Chondrocyte (in vitro differentiated cells): Measurements from ENCODE around the gene GGT5. TPM values are rescaled to one million over a fixed set of nuclear protein-coding genes. Genes with fewer than 3 reads are reported as not detected.
"Not testable (repeated sequence)": the region's sequence is repeated elsewhere in the genome, so short reads cannot be mapped to it uniquely, and the experiment has no call there.

ENCODE experiments used
- DNase-seq: peaks from one replicate; pipeline ENCODE4 v3.0.0; 2021; ENCODE audit warnings: mixed read lengths, low spot score
- H3K27ac Mint-ChIP-seq: one replicate; pipeline ENCODE4 v1.8.0; 2021; ENCODE audit warnings: mild to moderate bottlenecking, moderate library complexity, mixed read lengths; ENCODE audit not compliant: unreplicated experiment
- H3K27me3 Mint-ChIP-seq: 2 replicates; pipeline ENCODE4 v1.8.0; 2021; ENCODE audit warnings: low read depth, mixed read lengths
- H3K36me3 Mint-ChIP-seq: 2 replicates; pipeline ENCODE4 v1.8.0; 2021; ENCODE audit warnings: low read depth, mixed read lengths
- H3K4me1 Mint-ChIP-seq: 2 replicates; pipeline ENCODE4 v1.8.0; 2021; ENCODE audit warnings: low read depth, mild to moderate bottlenecking, mixed read lengths
- H3K4me3 Mint-ChIP-seq: one replicate; pipeline ENCODE4 v1.8.0; 2021; ENCODE audit warnings: mild to moderate bottlenecking, moderate library complexity, mixed read lengths; ENCODE audit not compliant: unreplicated experiment
- H3K9me3 Mint-ChIP-seq: 2 replicates; pipeline ENCODE4 v1.8.0; 2021; ENCODE audit warnings: low read depth, mixed read lengths
- long read RNA-seq: library from polyadenylated mRNA; stranded (forward); transcript quantifications from one replicate; pipeline ENCODE4 v2.0.0, GENCODE V29; 2021
- total RNA-seq: library from RNA; stranded (reverse); gene quantifications from 3 replicates; pipeline ENCODE4 v1.2.1, GENCODE V29; 2021
- TF ChIP-seq, protein P1 (sequence below): fragments of 200-600 bp; sonication (generic); IDR thresholded peaks from 2 replicates; pipeline ENCODE4 v1.5.0; 2021; ENCODE audit warnings: antibody characterized with exemption, mild to moderate bottlenecking, moderate library complexity

Gene GGT5
- total RNA-seq = 30.7 to 47.2 TPM (median 37.5 TPM) in 3 replicates
- long read RNA-seq, transcript GGT5-201 (11 exons, 2,334 nt) = minor isoform, 21 of 115 reads
- long read RNA-seq, transcript GGT5-202 (12 exons, 2,494 nt) = major isoform, 28 of 115 reads
- long read RNA-seq, partial matches to known transcripts = 10 of 115 reads
- long read RNA-seq, other reads (novel, unspliced or antisense) = 52 of 115 reads

DNA sequence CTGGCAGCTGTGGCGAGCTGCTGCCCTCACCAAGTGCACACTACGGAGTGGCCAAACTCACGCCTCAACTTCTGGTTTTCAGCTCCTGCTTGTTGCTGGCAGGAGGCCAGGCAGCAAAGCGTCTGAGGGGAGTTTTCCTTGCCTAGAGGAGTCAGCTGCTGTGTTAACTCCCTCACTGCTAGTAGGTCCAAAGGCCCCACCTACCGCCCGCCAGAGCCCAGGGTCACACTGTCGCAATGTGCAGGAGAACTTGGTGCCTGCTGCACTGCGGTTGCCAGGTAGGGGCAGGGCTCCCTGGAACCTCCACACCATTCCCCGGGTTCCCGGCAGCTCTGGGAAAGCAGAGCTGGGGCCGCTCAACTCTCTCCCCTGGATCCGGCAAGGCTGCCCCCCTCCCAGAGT lies at the start of gene GGT5:
Gene GGT5, minus strand, starts transcription at position 53 of the 402 bp plus-strand sequence. CDS start 357 bp downstream, outside the sequence.
- peak within 1 kb of the TSS; percentile 93 for H3K27ac Mint-ChIP-seq

GRCh38 chr22:24292202-24292830 lies 47.4 kb upstream of the GGT5 start:
- not testable (repeated sequence) for H3K36me3 Mint-ChIP-seq
- peak overlapping the region; percentile 87 for H3K27ac Mint-ChIP-seq

More for the DNA sequence above, at the start of gene GGT5:
- peak; percentile 63 for DNase-seq
- H3K9me3 Mint-ChIP-seq, H3K36me3 Mint-ChIP-seq, H3K27me3 Mint-ChIP-seq: not testable (repeated sequence)
- H3K4me1 Mint-ChIP-seq = peaks cover 64% of the 10 kb centered on the region
- peak within 1 kb of the TSS; percentile 77 for H3K4me3 Mint-ChIP-seq

GRCh38 chr22:24291515-24292201 lies 46.8 kb upstream of the GGT5 start:
- Mint-ChIP-seq H3K9me3 (no peaks in the 10 kb centered on the region), H3K27me3 (no peaks in the 10 kb centered on the region), H3K27ac (peak overlapping the region; percentile 87), H3K36me3 (no peaks in the 10 kb centered on the region), H3K4me1 (peaks cover 61% of the 10 kb centered on the region), H3K4me3 (no peak overlapping the region)
- TF ChIP-seq, protein P1, sequence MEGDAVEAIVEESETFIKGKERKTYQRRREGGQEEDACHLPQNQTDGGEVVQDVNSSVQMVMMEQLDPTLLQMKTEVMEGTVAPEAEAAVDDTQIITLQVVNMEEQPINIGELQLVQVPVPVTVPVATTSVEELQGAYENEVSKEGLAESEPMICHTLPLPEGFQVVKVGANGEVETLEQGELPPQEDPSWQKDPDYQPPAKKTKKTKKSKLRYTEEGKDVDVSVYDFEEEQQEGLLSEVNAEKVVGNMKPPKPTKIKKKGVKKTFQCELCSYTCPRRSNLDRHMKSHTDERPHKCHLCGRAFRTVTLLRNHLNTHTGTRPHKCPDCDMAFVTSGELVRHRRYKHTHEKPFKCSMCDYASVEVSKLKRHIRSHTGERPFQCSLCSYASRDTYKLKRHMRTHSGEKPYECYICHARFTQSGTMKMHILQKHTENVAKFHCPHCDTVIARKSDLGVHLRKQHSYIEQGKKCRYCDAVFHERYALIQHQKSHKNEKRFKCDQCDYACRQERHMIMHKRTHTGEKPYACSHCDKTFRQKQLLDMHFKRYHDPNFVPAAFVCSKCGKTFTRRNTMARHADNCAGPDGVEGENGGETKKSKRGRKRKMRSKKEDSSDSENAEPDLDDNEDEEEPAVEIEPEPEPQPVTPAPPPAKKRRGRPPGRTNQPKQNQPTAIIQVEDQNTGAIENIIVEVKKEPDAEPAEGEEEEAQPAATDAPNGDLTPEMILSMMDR = no peak
- no peak for DNase-seq

More at GRCh38 chr22:24292202-24292830, 47.4 kb upstream of the GGT5 start:
- H3K4me1 Mint-ChIP-seq = peaks cover 55% of the 10 kb centered on the region
- not testable (repeated sequence) for H3K4me3 Mint-ChIP-seq, DNase-seq, H3K9me3 Mint-ChIP-seq, H3K27me3 Mint-ChIP-seq

- Mint-ChIP-seq H3K4me1 (peaks cover 70% of the 10 kb centered on the region), H3K27ac (peak overlapping the region; percentile 87), H3K9me3 (no peaks in the 10 kb centered on the region), H3K27me3 (no peaks in the 10 kb centered on the region), H3K36me3 (no peaks in the 10 kb centered on the region), H3K4me3 (no peak overlapping the region)
- TF ChIP-seq, protein P1 = no peak
- no peak for DNase-seq
These were observed 45.6 kb upstream of the GGT5 start for GRCh38 chr22:24290459-24290858.

DNA sequence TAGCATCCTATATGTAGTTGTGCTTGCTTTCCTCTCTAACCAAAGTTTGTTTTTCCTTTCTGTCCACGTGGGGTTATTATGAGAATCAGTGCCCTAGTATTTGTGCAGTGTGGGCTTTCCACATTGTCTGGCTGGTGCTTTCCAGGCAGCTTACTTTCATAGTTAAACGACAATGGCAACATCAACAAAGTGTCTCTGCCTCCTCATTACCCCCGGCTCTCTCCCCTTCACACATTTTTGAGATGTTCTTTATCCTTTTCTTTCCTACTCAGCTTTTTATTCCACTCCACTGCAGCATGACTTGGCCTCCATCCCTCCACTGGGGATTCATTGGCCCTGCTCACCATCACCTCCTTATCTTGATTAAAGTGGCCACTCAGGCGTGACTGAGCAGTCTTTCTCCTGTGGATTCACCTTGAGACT lies 44.9 kb upstream of the GGT5 start:
- H3K36me3 Mint-ChIP-seq = no peaks in the 10 kb centered on the region
- TF ChIP-seq, protein P1 = no peak
- peaks cover 77% of the 10 kb centered on the region for H3K4me1 Mint-ChIP-seq
- no peaks in the 10 kb centered on the region for H3K9me3 Mint-ChIP-seq
- peak overlapping the region; percentile 87 for H3K27ac Mint-ChIP-seq
- no peak for DNase-seq
- no peaks in the 10 kb centered on the region for H3K27me3 Mint-ChIP-seq
- H3K4me3 Mint-ChIP-seq = peak overlapping the region; percentile 56

- Mint-ChIP-seq H3K9me3 (no peaks in the 10 kb centered on the region), H3K4me3 (peak overlapping the region; percentile 43), H3K27ac (peak overlapping the region; percentile 87), H3K36me3 (no peaks in the 10 kb centered on the region), H3K27me3 (no peaks in the 10 kb centered on the region), H3K4me1 (peaks cover 82% of the 10 kb centered on the region)
- no peak for DNase-seq
- TF ChIP-seq, protein P1 = no peak
These were observed 44.2 kb upstream of the GGT5 start for GRCh38 chr22:24289114-24289513.

DNA sequence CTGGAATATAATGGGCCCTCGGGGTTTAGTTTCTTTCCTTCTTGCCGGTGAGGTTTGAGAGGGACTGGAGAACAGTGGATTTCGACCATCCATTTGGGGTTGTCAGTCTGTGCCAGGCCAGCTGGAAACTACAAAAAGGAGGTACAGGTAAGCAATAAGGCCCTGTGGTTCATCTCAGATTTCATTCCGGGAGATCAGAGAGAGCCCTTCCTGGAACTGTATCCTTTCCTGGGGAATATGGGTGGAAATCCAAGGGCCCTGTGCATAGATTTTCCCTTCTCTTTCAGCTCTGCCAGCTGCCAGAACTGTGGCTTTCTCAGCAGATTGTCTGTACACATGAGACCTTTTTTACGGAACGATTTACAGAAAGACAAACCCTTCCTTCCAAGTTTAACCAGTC lies 42.9 kb upstream of the GGT5 start:
- H3K27me3 Mint-ChIP-seq, H3K36me3 Mint-ChIP-seq, DNase-seq, H3K4me3 Mint-ChIP-seq, H3K9me3 Mint-ChIP-seq: not testable (repeated sequence)
- H3K27ac Mint-ChIP-seq = peak overlapping the region; percentile 88
- H3K4me1 Mint-ChIP-seq = peaks cover 85% of the 10 kb centered on the region

GRCh38 chr22:24287212-24287611 lies 42.3 kb upstream of the GGT5 start:
- peaks cover 87% of the 10 kb centered on the region for H3K4me1 Mint-ChIP-seq
- H3K27me3 Mint-ChIP-seq, H3K36me3 Mint-ChIP-seq, H3K4me3 Mint-ChIP-seq, H3K9me3 Mint-ChIP-seq, DNase-seq: not testable (repeated sequence)
- H3K27ac Mint-ChIP-seq = peak overlapping the region; percentile 88
